K562 (cell line): ENCODE data around the gene RAB25. TPM values are rescaled to one million over a fixed set of nuclear protein-coding genes. Genes with fewer than 3 reads are reported as not detected.

Experiments used
- ASH1L ChIP-seq: fragments of 450-650 bp; IDR thresholded peaks from 2 replicates; pipeline ENCODE4 v1.6.1; 2018; ENCODE audit warnings: borderline replicate concordance, mild to moderate bottlenecking, low read depth; ENCODE audit not compliant: partially characterized antibody
- ATF4 ChIP-seq: fragments of 450-650 bp; formaldehyde crosslinking; IDR thresholded peaks from 2 replicates; pipeline ENCODE4 v1.4.0; 2022; ENCODE audit warnings: mild to moderate bottlenecking, moderate library complexity
- BACH1 ChIP-seq: fragments of 200-800 bp; sonication (Bioruptor generic); IDR thresholded peaks from 2 replicates; pipeline ENCODE4 v1.6.1; 2016; ENCODE audit warnings: missing genetic modification characterization, missing compliant biosample characterization
- CBFA2T2 ChIP-seq: fragments of 450-650 bp; conservative IDR thresholded peaks from 2 replicates; pipeline ENCODE4 v1.6.1; 2017; ENCODE audit warnings: mild to moderate bottlenecking
- DEAF1 ChIP-seq: fragments of 450-650 bp; formaldehyde crosslinking; IDR thresholded peaks from 2 replicates; pipeline ENCODE4 v1.4.0; 2020; ENCODE audit warnings: mild to moderate bottlenecking, moderate library complexity
- E2F5 ChIP-seq: sonication (generic); formaldehyde crosslinking; IDR thresholded peaks from 2 replicates; pipeline ENCODE4 v1.8.0; 2022; ENCODE audit warnings: mild to moderate bottlenecking, missing genetic modification reagents
- EP300 ChIP-seq: IDR thresholded peaks from 2 replicates; pipeline ENCODE4 v1.6.1; 2012; ENCODE audit warnings: low read length, improper control_type of control experiment
- MTA2 ChIP-seq: fragments of 450-650 bp; IDR thresholded peaks from 2 replicates; pipeline ENCODE4 v1.6.1; 2016; ENCODE audit warnings: low read depth
- NCOA4 ChIP-seq: fragments of 450-650 bp; IDR thresholded peaks from 2 replicates; pipeline ENCODE4 v1.6.1; 2018; ENCODE audit warnings: mild to moderate bottlenecking; ENCODE audit not compliant: partially characterized antibody
- NELFE ChIP-seq: IDR thresholded peaks from 2 replicates; pipeline ENCODE4 v1.6.1; 2011; ENCODE audit warnings: mild to moderate bottlenecking; ENCODE audit not compliant: insufficient read depth, insufficient read length
- PTTG1 ChIP-seq: fragments of 450-650 bp; IDR thresholded peaks from 2 replicates; pipeline ENCODE4 v1.6.1; 2016; ENCODE audit warnings: low read depth, mild to moderate bottlenecking, missing genetic modification characterization, missing compliant biosample characterization
- RBM14 ChIP-seq: fragments of 200-400 bp; formaldehyde crosslinking; IDR thresholded peaks from 2 replicates; pipeline ENCODE4 v1.6.1; 2018; ENCODE audit warnings: low read depth, mild to moderate bottlenecking, low read length, moderate library complexity, borderline replicate concordance; ENCODE audit not compliant: insufficient read depth
- SAFB ChIP-seq: fragments of 200-400 bp; formaldehyde crosslinking; IDR thresholded peaks from 2 replicates; pipeline ENCODE4 v1.6.1; 2017; ENCODE audit warnings: low read depth, low read length, borderline replicate concordance
- SMARCA5 ChIP-seq: fragments of 450-650 bp; IDR thresholded peaks from 2 replicates; pipeline ENCODE4 v1.6.1; 2016
- SUPT5H ChIP-seq: fragments of 450-650 bp; IDR thresholded peaks from 2 replicates; pipeline ENCODE4 v1.6.1; 2016
- TAF1 ChIP-seq: IDR thresholded peaks from 2 replicates; pipeline ENCODE4 v1.6.1; 2011; ENCODE audit warnings: mild to moderate bottlenecking, low read length, moderate library complexity; ENCODE audit not compliant: insufficient read depth, control insufficient read depth, severe bottlenecking; ENCODE audit errors: extremely low read depth
- TCF3 ChIP-seq: sonication (generic); formaldehyde crosslinking; IDR thresholded peaks from 2 replicates; pipeline ENCODE4 v1.4.0; 2020; ENCODE audit warnings: mild to moderate bottlenecking, missing genetic modification reagents
- USF1 ChIP-seq: sonication (generic); formaldehyde crosslinking; IDR thresholded peaks from 2 replicates; pipeline ENCODE4 v1.9.0; 2022; ENCODE audit warnings: mild to moderate bottlenecking, missing genetic modification reagents
- ZMIZ1 ChIP-seq, 2 experiments: fragments of 150-350 bp in 1 of 2; IDR thresholded peaks; 2 replicates each; pipeline ENCODE4 v1.6.1; 2012 to 2016; ENCODE audit warnings: low read depth in 2 of 2, low read length in 2 of 2, mild to moderate bottlenecking in 1 of 2, moderate library complexity in 1 of 2
- ZNF133 ChIP-seq: fragments of 250-450 bp; sonication (Bioruptor Pico); IDR thresholded peaks from 2 replicates; pipeline ENCODE4 v1.4.0; 2020; ENCODE audit warnings: mild to moderate bottlenecking
- polyA plus RNA-seq, 8 experiments: library from polyadenylated mRNA; depleted of rRNA in 4 of 8; stranded (reverse) in 5 of 8; unstranded in 3 of 8; fragments of >200 nt; fragmentation: Nextera tagmentation in 2 of 8; fragmentation: Illumina TruSeq in 1 of 8; extraction: Ambion mirVana in 2 of 8; extraction: Trizol in 1 of 8; gene quantifications; 2 replicates each; pipeline versions ENCODE4 v1.2.1 to v1.2.3, GENCODE V29; 2011 to 2014; ENCODE audit warnings: inconsistent platforms in 1 of 8, missing spikeins in 1 of 8
- total RNA-seq, 7 experiments: library from RNA; depleted of rRNA in 6 of 7; stranded (reverse); fragments of >200 nt in 6 of 7; fragmentation: Illumina TruSeq in 2 of 7; extraction: Trizol in 2 of 7; gene quantifications; 2 replicates each; pipeline versions ENCODE4 v1.2.1 to v1.2.3, GENCODE V29; 2011 to 2021; ENCODE audit warnings: low replicate concordance in 1 of 7

Gene RAB25
- total and polyA plus RNA-seq, 9 of the 15 experiments (the other 6 are each of a cell fraction or from before 2014, with no cell fraction given), result 0.10 to 0.27 (median 0.13) TPM; not detected in 6

- TF ChIP-seq MTA2, result no peak
- no peak for TF ChIP-seq NELFE
- peak; percentile 81 for TF ChIP-seq SUPT5H
- no peak for TF ChIP-seq PTTG1 (tag)
- TF ChIP-seq RBM14, result no peak
- peak; percentile 56 for TF ChIP-seq ASH1L
- 0 out of 2 replicates have a peak, but pooled peaks have one; percentile 17 for TF ChIP-seq TCF3 (CRISPR knock-in tag)
- TF ChIP-seq NCOA4, result no peak
- no peak for TF ChIP-seq E2F5 (CRISPR knock-in tag)
- no peak for TF ChIP-seq SMARCA5
- no peak for TF ChIP-seq EP300
- no peak; the same call in 1 of the 2 replicates for TF ChIP-seq BACH1
- no peak for TF ChIP-seq ZNF133
- no peak; the same call in 1 of the 2 replicates for TF ChIP-seq USF1 (CRISPR knock-in tag)
- TF ChIP-seq ATF4 (CRISPR knock-in tag), result no peak
- TF ChIP-seq DEAF1 (CRISPR knock-in tag), result no peak
- TF ChIP-seq TAF1, result peak; percentile 58
- TF ChIP-seq ZMIZ1 (IDR thresholded peaks at IDR 0.05; ENCODE audit: low read depth in 2 of 2, low read length in 2 of 2), result 0 out of 4 replicates have a peak, but pooled peaks of 1 of the 2 experiments have one; percentile 37
- no peak for TF ChIP-seq SAFB
- no peak for TF ChIP-seq CBFA2T2
Measured at GRCh38 chr1:156054500-156055280, 6.3 kb upstream of the RAB25 start, which contains the start of gene LAMTOR2 (continued).
